HEK293 (cell line): ENCODE measurements around the gene DGCR2.
A peak's percentile ranks its signal among the peaks of the same experiment; 100 is the strongest.

ENCODE experiments used
- CTCF ChIA-PET: fragments of 350-600 bp; formaldehyde crosslinking; extraction: SDS; loops from one replicate; lab custom pipeline; 2021; ENCODE audit warnings: antibody characterized with exemption; lab: Yijun Ruan, JAX
- POLR2A ChIA-PET: fragments of 300-600 bp; formaldehyde crosslinking; extraction: SDS; loops from one replicate; lab custom pipeline; 2020; ENCODE audit warnings: antibody characterized with exemption, inconsistent platforms; lab: Yijun Ruan, JAX
- H3K27ac ChIP-seq: fragments of 200-500 bp; sonication (Bioruptor generic); 2 replicates; pipeline ENCODE4 v1.5.1; 2014; ENCODE audit warnings: low read depth, low read length, control low read depth, inconsistent platforms; ENCODE audit errors: extremely low read depth
- H3K36me3 ChIP-seq, 2 experiments: fragments of 200-500 bp in 1 of 2; sonication (Bioruptor generic) in 1 of 2; 1 replicate in 1 of 2; 2 replicates in 1 of 2; pipeline ENCODE4 v1.5.1; 2014 to 2017; ENCODE audit warnings: inconsistent platforms in 2 of 2, low read length in 2 of 2; ENCODE audit not compliant: control insufficient read depth in 2 of 2, insufficient read depth in 1 of 2
- H3K4me1 ChIP-seq: fragments of 200-500 bp; sonication (Bioruptor generic); 2 replicates; pipeline ENCODE4 v1.5.1; 2014; ENCODE audit warnings: mild to moderate bottlenecking, low read length, inconsistent platforms; ENCODE audit not compliant: control insufficient read depth, insufficient read depth
- H3K4me3 ChIP-seq: 2 replicates; pipeline ENCODE4 v1.5.1; 2011; ENCODE audit warnings: low read depth, mild to moderate bottlenecking, control low read depth, low read length, moderate library complexity
- H3K9me3 ChIP-seq: fragments of 200-500 bp; sonication (Bioruptor generic); 2 replicates; pipeline ENCODE4 v1.5.1; 2014; ENCODE audit warnings: low read depth, low read length, inconsistent platforms; ENCODE audit not compliant: control insufficient read depth, insufficient read depth
- HOXC10 ChIP-seq: sonication (generic); formaldehyde crosslinking; IDR thresholded peaks from 2 replicates; pipeline ENCODE4 v1.8.1; 2023; ENCODE audit warnings: mild to moderate bottlenecking, missing genetic modification reagents
- KLF9 ChIP-seq: fragments of 450-650 bp; formaldehyde crosslinking; IDR thresholded peaks from 2 replicates; pipeline ENCODE4 v1.5.1; 2016; ENCODE audit warnings: missing biosample characterization, missing genetic modification characterization, low read depth
- REST ChIP-seq: fragments of 450-650 bp; formaldehyde crosslinking; IDR thresholded peaks from 2 replicates; pipeline ENCODE4 v1.5.1; 2016; ENCODE audit warnings: missing biosample characterization, missing genetic modification characterization
- ZBTB1 ChIP-seq: fragments of 450-650 bp; formaldehyde crosslinking; IDR thresholded peaks from 2 replicates; pipeline ENCODE4 v1.5.1; 2016; ENCODE audit warnings: missing biosample characterization, missing genetic modification characterization
- ZBTB49 ChIP-seq: fragments of 450-650 bp; formaldehyde crosslinking; IDR thresholded peaks from 2 replicates; pipeline ENCODE4 v1.5.1; 2016; ENCODE audit warnings: missing biosample characterization, missing genetic modification characterization, low read depth
- ZNF133 ChIP-seq: fragments of 450-650 bp; formaldehyde crosslinking; IDR thresholded peaks from 2 replicates; pipeline ENCODE4 v1.5.1; 2016; ENCODE audit warnings: missing biosample characterization, missing genetic modification characterization
- ZNF175 ChIP-seq: fragments of 450-650 bp; formaldehyde crosslinking; IDR thresholded peaks from 2 replicates; pipeline ENCODE4 v1.5.1; 2016; ENCODE audit warnings: missing biosample characterization, missing genetic modification characterization
- ZNF488 ChIP-seq: fragments of 450-650 bp; formaldehyde crosslinking; IDR thresholded peaks from 2 replicates; pipeline ENCODE4 v1.5.1; 2016; ENCODE audit warnings: missing biosample characterization, missing genetic modification characterization
- ZNF600 ChIP-seq: fragments of 450-650 bp; formaldehyde crosslinking; IDR thresholded peaks from 2 replicates; pipeline ENCODE4 v1.5.1; 2016; ENCODE audit warnings: missing biosample characterization, missing genetic modification characterization
- ZNF645 ChIP-seq: fragments of 450-650 bp; formaldehyde crosslinking; IDR thresholded peaks from 2 replicates; pipeline ENCODE4; 2016; ENCODE audit warnings: missing biosample characterization, missing genetic modification characterization
- ZNF701 ChIP-seq: fragments of 450-650 bp; formaldehyde crosslinking; IDR thresholded peaks from 2 replicates; pipeline ENCODE4 v1.5.1; 2016; ENCODE audit warnings: missing biosample characterization, missing genetic modification characterization
- ZNF791 ChIP-seq: fragments of 450-650 bp; formaldehyde crosslinking; IDR thresholded peaks from 2 replicates; pipeline ENCODE4 v1.5.1; 2016; ENCODE audit warnings: missing biosample characterization, missing genetic modification characterization
- ZNF830 ChIP-seq: fragments of 450-650 bp; IDR thresholded peaks from 2 replicates; pipeline ENCODE4 v1.5.0; 2018; ENCODE audit warnings: missing biosample characterization, missing genetic modification characterization, low read depth, mild to moderate bottlenecking, moderate library complexity
- TF ChIP-seq, protein P1 (sequence below): fragments of 450-650 bp; formaldehyde crosslinking; IDR thresholded peaks from 2 replicates; pipeline ENCODE4 v1.5.1; 2016; ENCODE audit warnings: missing biosample characterization, missing genetic modification characterization
- TF ChIP-seq, protein P2 (sequence below): fragments of 450-650 bp; formaldehyde crosslinking; IDR thresholded peaks from 2 replicates; pipeline ENCODE4 v1.5.1; 2016; ENCODE audit warnings: missing biosample characterization, missing genetic modification characterization
- TF ChIP-seq, protein P3 (sequence below): fragments of 450-650 bp; formaldehyde crosslinking; IDR thresholded peaks from 2 replicates; pipeline ENCODE4 v1.5.1; 2016; ENCODE audit warnings: missing biosample characterization, missing genetic modification characterization

Gene DGCR2

GRCh38 chr22:19048531-19048930, 73.7 kb downstream of the DGCR2 start:
- H3K4me3 ChIP-seq, result no peak overlapping the region
- ChIA-PET CTCF (interaction anchor here (0.8 kb wide), 1 partner anchor 13 kb away, joined by 6 read pairs; no protein-coding TSS in a partner anchor), POLR2A (no interaction called here)
- TF ChIP-seq, protein P1, sequence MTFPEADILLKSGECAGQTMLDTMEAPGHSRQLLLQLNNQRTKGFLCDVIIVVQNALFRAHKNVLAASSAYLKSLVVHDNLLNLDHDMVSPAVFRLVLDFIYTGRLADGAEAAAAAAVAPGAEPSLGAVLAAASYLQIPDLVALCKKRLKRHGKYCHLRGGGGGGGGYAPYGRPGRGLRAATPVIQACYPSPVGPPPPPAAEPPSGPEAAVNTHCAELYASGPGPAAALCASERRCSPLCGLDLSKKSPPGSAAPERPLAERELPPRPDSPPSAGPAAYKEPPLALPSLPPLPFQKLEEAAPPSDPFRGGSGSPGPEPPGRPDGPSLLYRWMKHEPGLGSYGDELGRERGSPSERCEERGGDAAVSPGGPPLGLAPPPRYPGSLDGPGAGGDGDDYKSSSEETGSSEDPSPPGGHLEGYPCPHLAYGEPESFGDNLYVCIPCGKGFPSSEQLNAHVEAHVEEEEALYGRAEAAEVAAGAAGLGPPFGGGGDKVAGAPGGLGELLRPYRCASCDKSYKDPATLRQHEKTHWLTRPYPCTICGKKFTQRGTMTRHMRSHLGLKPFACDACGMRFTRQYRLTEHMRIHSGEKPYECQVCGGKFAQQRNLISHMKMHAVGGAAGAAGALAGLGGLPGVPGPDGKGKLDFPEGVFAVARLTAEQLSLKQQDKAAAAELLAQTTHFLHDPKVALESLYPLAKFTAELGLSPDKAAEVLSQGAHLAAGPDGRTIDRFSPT (tag by site-specific recombination), result no peak
- TF ChIP-seq ZNF701 (tag by site-specific recombination) (no peak), ZNF600 (tag by site-specific recombination) (no peak), ZNF830 (no peak), ZNF791 (tag by site-specific recombination) (no peak), ZNF133 (tag by site-specific recombination) (no peak), REST (tag by site-specific recombination) (no peak)
- H3K9me3 ChIP-seq, result no peaks in the 10 kb centered on the region
- no peaks in the 10 kb centered on the region for H3K4me1 ChIP-seq
- H3K27ac ChIP-seq, result no peak overlapping the region
- peaks cover 10 to 88% of the 10 kb centered on the region in 2 experiments; a peak in 2 of 3 replicates for H3K36me3 ChIP-seq

DNA sequence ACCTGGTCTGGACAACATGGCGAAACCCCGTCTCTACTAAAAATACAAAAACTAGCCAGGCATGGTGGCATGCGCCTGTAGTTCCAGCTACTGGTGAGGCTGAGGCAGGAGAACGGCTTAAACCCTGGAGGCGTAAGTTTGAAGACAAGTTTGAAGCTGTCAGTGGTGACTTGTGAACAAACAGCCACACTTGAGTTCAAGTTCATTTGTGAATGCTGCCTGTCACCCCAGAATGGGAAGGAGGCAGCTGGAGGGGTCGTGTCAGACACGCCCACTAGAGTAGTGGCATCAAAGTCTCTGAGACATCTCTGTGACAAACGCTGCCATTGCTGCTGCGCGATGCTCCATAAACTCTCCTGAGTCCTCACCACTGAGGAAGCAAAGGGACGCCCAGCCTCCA, 74.2 kb downstream of the DGCR2 start:
- no peaks in the 10 kb centered on the region for H3K9me3 ChIP-seq
- H3K27ac ChIP-seq, result no peak overlapping the region
- no peak overlapping the region for H3K4me3 ChIP-seq
- no peaks in the 10 kb centered on the region for H3K4me1 ChIP-seq
- 0 out of 2 replicates have a peak, but pooled peaks have one; percentile 22 for TF ChIP-seq KLF9 (tag by site-specific recombination)
- TF ChIP-seq ZNF175 (tag by site-specific recombination), result no peak
- H3K36me3 ChIP-seq, result peaks cover 10 to 88% of the 10 kb centered on the region in 2 experiments; a peak in 2 of 3 replicates
- ChIA-PET CTCF (no interaction called here), POLR2A (no interaction called here)

GRCh38 chr22:19046719-19047609, 75.2 kb downstream of the DGCR2 start:
- ChIA-PET CTCF (interaction anchor here (0.5 to 1.4 kb wide), 2 partner anchors 11 to 96 kb away, joined by 5 to 6 read pairs; no protein-coding TSS in a partner anchor), POLR2A (no interaction called here)
- TF ChIP-seq ZBTB49 (tag by site-specific recombination), result no peak
- TF ChIP-seq, protein P2, sequence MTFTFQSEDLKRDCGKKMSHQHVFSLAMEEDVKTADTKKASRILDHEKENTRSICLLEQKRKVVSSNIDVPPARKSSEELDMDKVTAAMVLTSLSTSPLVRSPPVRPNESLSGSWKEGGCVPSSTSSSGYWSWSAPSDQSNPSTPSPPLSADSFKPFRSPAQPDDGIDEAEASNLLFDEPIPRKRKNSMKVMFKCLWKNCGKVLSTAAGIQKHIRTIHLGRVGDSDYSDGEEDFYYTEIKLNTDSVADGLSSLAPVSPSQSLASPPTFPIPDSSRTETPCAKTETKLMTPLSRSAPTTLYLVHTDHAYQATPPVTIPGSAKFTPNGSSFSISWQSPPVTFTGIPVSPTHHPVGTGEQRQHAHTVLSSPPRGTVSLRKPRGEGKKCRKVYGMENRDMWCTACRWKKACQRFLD (tag by site-specific recombination), result no peak
- TF ChIP-seq ZBTB1 (tag by site-specific recombination), result no peak
- TF ChIP-seq ZNF488 (tag by site-specific recombination), result no peak
- TF ChIP-seq HOXC10 (CRISPR knock-in tag), result no peak
- no peak for TF ChIP-seq ZNF645 (tag by site-specific recombination)
- TF ChIP-seq, protein P3, sequence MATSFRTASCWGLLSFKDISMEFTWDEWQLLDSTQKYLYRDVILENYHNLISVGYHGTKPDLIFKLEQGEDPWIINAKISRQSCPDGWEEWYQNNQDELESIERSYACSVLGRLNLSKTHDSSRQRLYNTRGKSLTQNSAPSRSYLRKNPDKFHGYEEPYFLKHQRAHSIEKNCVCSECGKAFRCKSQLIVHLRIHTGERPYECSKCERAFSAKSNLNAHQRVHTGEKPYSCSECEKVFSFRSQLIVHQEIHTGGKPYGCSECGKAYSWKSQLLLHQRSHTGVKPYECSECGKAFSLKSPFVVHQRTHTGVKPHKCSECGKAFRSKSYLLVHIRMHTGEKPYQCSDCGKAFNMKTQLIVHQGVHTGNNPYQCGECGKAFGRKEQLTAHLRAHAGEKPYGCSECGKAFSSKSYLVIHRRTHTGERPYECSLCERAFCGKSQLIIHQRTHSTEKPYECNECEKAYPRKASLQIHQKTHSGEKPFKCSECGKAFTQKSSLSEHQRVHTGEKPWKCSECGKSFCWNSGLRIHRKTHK (tag by site-specific recombination), result no peak
- no peak overlapping the region for H3K4me3 ChIP-seq
- no peaks in the 10 kb centered on the region for H3K4me1 ChIP-seq
- H3K27ac ChIP-seq, result no peak overlapping the region
- no peaks in the 10 kb centered on the region for H3K9me3 ChIP-seq
- peaks cover 6 to 88% of the 10 kb centered on the region in 2 experiments; a peak in 2 of 3 replicates for H3K36me3 ChIP-seq
